Pulmonary artery endothelial cell (primary cell): ENCODE measurements around the gene GALNT11. TPM values are rescaled to one million over a fixed set of nuclear protein-coding genes. Genes with fewer than 3 reads are reported as not detected.
"Not testable (repeated sequence)": the region's sequence is repeated elsewhere in the genome, so short reads cannot be mapped to it uniquely, and the experiment has no call there.

Experiments used
- DNase-seq: peaks from one replicate; pipeline ENCODE4 v3.0.0-alpha.2; 2011; ENCODE audit warnings: low read depth, low spot score
- total RNA-seq: library from RNA; depleted of rRNA; stranded (reverse); fragments of >200 nt; gene quantifications from 2 replicates; pipeline ENCODE4 v1.2.3, GENCODE V29; 2014

GALNT11 gene
- total RNA-seq, 1 donor from 2014 or later: 33.4 TPM

GRCh38 chr7:152075379-152075778, 49.9 kb downstream of the GALNT11 start:
- DNase-seq: not testable (repeated sequence)

DNA sequence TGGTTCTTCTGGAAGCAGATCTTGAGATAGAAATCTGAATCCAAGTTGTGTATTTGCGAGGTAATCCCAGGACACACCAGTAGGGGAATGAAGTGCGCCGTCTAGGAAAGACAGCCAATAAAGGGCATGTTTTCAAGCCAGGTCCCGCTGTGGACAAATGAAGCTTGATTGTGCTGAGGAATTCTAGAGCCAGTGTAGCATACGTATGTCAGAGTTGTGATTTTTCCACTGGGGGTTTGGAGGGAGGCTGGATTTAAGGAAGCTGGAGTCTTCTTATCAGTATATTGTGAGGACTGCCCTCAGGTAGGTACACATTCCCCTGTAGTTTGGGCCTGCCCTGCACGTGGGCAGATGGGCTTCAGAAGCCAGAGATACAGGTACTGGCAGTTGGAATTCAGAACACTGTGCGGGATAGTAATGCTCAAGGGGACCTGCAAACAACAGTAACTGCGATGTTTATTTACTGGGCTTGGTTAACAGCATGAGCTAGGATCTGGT, 50.9 kb downstream of the GALNT11 start:
- no peak for DNase-seq

DNA sequence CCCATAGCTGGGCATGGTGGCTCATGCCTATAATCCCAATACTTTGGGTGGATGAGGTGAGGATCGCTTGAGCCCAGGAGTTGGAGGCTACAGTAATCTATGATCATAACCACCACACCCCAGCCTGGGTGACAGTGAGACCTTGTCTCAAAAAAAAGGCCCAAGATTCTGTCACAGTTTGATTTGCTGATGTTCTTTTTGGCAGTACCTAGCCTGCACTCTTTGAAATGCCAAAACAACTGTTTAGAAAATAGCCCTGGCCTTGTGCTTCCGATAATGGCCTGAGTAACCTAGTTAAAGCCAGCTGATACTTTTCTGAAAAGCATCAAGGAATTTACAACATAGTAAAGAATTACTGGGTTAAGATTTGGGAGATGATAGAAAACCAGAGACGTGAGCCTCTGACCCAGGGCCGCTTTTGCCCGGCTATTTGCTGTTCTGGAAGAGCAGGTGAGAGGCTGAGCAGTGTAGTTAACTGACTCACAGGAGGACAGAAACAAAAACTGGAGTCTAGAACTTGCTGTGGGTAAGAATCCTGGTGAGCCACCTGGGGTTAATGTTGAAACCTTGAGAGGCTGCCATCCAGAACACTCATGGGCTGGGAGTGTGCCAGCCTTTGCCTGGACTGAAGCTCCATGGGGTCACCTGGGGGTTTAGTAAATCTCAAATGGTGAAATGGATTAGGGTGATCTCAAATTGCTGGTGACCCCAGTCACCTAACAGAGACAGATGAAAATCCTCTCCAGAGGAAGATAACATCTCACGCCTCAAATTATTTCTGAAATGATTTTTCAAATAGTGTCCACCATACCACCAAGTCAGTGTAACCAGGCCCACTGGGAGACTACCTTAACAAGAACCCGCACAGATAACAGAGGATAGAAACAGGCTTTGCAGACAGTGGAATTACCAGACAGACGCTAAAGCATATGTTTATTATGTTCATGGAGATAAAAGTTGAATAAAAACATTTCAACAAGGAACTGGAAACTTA, 51.8 kb downstream of the GALNT11 start:
- no peak for DNase-seq

DNA sequence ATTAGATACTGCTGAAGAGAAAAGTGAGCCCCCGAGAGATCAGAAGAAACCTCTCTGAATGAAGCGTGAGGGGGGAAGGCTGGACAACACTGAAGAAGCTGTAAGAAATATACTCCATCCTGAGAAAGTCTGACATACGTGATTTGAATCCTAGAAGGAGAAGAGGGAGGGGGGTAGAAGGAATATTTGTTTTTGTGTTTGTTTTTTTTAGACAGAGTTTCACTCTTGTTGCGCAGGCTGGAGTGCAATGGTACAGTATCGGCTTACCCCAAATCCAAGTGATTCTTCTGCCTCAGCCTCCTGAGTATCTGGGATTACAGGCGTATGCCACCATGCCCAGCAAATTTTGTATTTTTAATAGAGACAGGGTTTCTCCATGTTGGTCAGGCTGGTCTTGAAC, 52.6 kb downstream of the GALNT11 start:
- DNase-seq: no peak

- DNase-seq: no peak
These were observed 53.3 kb downstream of the GALNT11 start for GRCh38 chr7:152078786-152079185.

DNA sequence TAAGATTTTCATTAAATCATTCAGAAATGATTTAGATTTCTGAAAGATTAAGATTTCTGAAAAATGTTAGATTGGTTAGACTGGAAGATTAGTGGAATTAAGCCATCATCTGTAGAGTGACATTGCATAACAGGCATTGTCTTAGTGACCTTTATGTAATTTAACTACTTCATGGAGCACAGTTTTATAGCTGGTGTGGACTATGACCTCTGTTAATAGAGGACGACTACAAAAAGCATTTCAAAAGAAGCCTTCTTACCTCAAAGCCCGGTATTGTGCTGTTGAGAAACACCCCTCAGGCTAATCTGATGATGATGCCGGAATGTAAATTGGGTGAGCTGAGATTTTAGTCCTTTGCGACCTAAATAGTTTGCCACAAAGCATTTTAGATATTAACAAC, 55.6 kb downstream of the GALNT11 start:
- no peak for DNase-seq

- not testable (repeated sequence) for DNase-seq
These were observed 56.7 kb downstream of the GALNT11 start for GRCh38 chr7:152082073-152082721.

- DNase-seq: no peak
These were observed 59.7 kb downstream of the GALNT11 start for GRCh38 chr7:152085131-152085530.

- DNase-seq: no peak
These were observed 61.0 kb downstream of the GALNT11 start for GRCh38 chr7:152086513-152086912.

DNA sequence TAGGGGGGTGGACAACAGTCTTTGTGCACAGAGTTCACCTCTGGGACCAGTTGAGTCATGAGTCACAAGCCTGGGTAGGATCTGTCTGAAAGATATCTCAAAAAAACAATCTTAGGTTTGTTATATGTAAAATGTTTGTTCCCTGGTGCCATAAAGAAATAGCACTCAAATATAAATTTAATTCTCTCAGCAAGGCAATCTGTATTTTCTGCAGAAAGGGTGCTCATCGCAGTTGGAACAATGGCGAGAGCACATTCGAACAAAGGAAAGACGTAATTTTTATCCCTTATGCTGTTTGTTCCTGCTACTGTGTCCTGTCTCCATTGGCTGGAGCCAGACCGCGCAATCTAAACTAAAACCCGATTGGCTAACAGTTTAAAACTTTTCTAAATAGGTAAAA, 63.7 kb downstream of the GALNT11 start:
- no peak for DNase-seq

DNA sequence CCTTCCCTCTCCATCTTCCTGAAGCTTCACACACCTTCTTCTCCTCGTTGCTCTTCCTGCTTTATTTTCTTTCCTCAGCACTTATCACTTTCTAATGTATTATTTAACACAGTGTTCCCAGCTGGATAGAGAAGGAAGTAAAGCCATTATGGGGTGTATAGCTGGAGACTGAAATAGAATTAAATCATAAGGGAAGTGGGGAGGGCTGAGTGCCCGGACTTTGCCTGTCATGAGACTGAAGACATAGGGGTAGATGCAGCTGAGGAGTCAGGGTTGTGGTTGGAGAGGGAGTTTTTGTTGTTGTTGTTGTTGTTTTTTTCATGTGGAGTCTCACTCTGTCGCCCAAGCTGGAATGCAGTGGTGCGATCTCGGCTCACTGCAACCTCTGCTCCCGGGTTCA, 65.3 kb downstream of the GALNT11 start:
- no peak for DNase-seq

DNA sequence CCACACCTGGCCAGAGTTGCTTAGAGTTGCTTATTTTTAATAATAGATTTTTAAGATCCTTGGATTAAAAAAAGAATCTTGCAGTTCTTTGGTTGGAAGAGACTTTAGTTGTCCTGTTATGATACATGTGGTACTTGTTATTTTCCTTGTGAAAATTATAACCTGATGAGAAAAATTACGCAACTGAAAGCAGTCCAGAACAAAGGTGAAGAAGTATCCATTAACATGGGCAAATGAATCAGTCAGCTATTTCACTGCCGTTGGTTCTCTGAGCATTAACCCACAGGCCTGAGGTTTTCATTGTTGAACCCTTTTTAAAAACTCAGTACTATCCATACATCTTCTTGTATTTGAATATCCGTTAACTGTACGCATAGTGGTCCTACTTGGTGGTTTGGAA, 68.2 kb downstream of the GALNT11 start:
- DNase-seq: no peak

GRCh38 chr7:152095771-152096170, 70.3 kb downstream of the GALNT11 start:
- DNase-seq: no peak

DNA sequence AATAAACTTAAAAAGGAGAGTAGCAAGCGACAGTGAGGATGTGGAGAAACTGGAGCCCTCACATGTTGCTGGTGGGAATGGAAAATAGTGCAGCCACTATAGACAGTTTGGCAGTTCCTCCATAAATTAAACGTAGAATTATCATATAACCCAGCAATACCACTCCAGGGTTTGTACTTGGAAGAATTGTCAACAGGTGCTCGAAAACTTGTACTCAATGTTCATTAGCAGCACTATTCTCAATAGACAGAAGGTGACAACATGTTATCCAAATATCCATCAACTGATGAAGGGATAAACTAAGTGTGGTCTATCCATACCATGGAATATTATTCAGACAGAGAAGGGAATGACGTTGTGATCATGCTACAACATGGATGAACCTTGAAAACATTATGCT, 71.9 kb downstream of the GALNT11 start:
- DNase-seq: no peak

DNA sequence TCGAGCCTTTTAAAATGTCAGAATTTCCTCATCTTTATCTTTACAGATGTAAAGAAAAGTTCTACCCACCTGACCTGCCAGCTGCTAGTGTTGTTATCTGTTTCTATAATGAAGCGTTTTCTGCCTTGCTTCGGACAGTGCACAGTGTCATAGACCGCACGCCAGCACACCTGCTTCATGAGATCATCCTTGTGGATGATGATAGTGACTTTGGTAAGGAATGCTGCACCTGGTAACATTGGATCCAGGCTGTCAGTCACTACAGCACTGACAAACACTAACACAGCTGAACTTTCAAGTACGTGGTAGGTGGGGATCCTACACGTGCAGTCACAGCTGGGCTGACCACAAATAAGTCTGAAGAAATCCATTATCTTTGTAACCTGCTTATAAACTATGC, 77.6 kb downstream of the GALNT11 start:
- DNase-seq: no peak

DNA sequence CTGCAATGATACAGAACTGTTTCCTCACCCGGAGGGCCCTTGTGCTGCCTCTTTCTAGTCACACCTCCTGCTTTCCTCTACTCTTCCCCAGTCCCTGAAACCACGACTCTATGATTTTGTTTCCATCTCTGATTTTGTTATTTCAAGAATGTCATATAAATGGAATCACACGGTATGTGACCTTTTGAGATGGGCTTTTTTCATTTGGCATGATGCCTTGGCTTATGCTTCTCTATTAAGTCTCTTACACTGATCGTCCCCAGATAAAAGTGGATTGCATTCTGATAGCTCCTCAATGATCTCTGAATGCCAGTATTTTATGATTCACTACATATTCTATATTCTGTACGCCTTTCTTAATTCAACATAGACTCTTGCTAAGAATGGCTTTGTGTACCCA, 78.2 kb downstream of the GALNT11 start:
- no peak for DNase-seq

- DNase-seq: no peak
These were observed 79.7 kb downstream of the GALNT11 start for GRCh38 chr7:152105205-152105604.

- no peak for DNase-seq
These were observed 81.5 kb downstream of the GALNT11 start for GRCh38 chr7:152106990-152107389.

- DNase-seq: no peak
These were observed 82.5 kb downstream of the GALNT11 start for GRCh38 chr7:152107945-152108344.

GRCh38 chr7:152108359-152108758, 82.9 kb downstream of the GALNT11 start:
- DNase-seq: no peak

GRCh38 chr7:152112829-152113228, 87.4 kb downstream of the GALNT11 start:
- DNase-seq: no peak

- DNase-seq: no peak
These were observed 89.7 kb downstream of the GALNT11 start for GRCh38 chr7:152115021-152115718.
